CD4-positive, alpha-beta T cell treated with Interleukin-4 for 1 hour (primary cell): ENCODE data around the gene ECSCR.
A peak's percentile ranks its signal among the peaks of the same experiment; 100 is the strongest.

Source experiments
- DNase-seq, 2 donors: peaks; one replicate each; pipeline ENCODE4 v3.0.0-alpha.2; 2020 to 2022

Gene ECSCR

GRCh38 chr5:139473565-139473964 is 11.0 kb upstream of the ECSCR start:
- DNase-seq = no peak

- DNase-seq = no peak
Measured at GRCh38 chr5:139473105-139473504, 10.6 kb upstream of the ECSCR start.

GRCh38 chr5:139472386-139473030 is 10.0 kb upstream of the ECSCR start:
- DNase-seq = no peak

- DNase-seq = peak in 1 of 2 donors; percentile 59
Measured at GRCh38 chr5:139470821-139471300, 8.3 kb upstream of the ECSCR start, which contains the start of gene SMIM33. Gene SMIM33, plus strand, starts transcription at chr5:139471004. Its CDS starts 118 bp downstream, at chr5:139471122.

DNA sequence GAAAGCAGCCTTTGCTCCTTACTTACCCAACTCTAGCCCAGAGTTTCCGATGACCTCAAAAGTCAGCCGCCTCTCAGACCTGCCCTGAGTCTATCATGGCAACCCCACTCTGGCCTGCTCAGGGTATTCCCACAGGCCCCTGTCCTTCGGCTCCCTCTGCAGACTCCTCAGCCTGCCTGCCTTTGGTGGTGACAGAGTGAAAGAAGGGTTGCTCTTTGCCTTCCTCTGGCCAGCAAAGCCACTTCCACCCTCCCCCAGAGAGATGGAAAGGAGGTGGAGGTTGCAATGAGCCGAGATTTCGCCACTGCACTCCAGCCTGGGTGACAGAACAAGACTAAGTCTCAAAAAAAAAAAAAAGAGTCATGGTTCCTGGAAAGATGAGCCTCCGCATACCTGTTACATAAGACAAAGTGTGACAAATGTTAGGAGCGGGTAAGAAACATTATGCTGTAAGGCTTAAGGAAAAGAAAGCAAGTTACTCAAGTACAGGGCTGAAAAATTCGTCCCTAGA is 5.9 kb upstream of the ECSCR start:
- DNase-seq = peak in 1 of 2 donors; percentile 41

GRCh38 chr5:139461698-139462097 is 845 bp downstream of the ECSCR start:
- no peak for DNase-seq

GRCh38 chr5:139461176-139461575 is 1.4 kb downstream of the ECSCR start:
- no peak for DNase-seq

DNA sequence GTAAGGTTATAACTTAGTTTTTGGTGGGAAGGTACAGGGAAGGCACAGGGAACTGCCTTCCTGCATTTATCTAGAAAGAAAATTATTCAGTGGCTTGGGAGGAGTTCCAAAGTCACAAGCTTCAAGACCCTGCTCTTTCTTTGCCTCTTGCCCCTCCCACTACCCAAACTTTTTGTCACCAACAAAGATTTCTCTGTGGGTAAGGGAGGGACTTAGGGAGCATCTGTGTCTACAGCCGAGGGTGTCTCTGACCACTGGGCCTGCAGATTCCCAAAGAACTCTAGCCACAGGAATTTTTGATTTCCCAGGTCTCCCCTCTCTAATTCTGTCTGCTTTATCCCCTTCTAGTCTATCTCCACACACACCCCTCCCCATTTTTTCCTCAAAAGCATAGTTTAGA is 2.1 kb downstream of the ECSCR start:
- no peak for DNase-seq

- no peak for DNase-seq
Measured at GRCh38 chr5:139459451-139459934, 3.0 kb downstream of the ECSCR start.

DNA sequence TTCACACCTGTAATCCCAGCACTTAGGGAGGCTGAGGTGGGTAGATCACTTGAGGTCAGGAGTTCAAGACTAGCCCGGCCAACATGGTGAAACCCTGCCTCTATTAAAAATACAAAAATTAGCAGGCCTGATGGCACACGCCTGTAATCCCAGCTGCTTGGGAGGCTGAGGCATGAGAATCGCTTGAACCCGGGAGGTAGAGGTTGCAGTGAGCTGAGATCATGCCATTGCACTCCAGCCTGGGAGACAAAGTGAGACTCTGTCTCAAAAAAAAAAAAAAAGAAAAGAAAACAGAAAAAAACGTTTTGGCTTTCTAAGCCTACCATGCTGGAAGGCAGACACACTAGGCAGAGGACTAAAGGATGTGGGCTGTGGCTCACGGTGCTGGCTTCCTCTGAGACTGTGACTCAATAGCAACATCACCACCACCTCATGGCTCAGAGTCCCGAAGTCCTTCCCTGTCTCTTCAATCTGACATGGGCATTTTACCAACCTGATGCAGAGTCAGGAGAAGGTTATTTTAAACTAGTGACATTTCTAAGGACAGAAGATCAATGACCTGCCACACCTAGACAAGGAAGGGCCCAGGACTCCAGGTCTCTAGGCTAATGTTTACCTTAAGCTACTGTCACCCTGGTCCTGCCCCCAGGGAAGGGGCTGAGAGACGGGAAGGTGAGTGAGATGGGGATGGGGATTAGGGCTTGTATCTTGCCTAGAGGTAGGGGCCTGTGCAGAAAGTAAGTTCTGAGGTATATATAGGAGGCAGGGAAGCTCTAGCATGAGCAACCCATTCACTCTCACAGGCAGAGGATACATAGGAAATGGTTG is 3.7 kb downstream of the ECSCR start:
- DNase-seq = peak; percentile 84 to 85

DNA sequence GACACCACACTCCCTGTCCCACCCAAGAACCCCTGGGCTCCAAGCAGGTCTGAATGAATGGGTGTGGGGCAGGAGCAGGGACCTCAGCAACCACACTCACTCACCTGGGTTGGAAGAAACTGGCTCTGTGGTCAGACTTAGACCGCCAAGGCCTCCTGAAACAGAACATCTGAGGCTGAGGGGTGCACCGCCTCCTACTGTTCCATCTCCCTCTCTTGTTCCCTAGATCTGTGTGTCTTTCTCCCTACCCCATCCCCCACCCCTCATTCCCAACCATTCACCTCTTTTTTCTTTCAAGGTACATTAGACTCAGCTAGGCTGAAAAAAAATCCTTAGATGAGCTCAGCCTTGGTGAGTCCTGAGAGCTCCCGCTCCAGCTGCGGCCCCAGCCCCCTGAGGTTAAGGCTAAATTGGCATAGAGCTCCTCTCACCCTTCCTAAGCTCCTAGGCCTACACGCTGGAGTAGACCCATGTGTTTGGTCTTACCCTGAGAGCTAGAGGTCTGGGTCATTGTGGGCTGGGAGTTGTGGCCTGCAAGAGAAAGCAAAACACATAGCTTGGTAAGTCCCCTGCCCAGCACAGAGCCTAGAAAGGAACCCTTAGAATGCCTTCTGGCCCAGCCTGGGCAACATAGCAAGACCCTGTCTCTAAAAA is 4.8 kb downstream of the ECSCR start:
- no peak for DNase-seq

DNA sequence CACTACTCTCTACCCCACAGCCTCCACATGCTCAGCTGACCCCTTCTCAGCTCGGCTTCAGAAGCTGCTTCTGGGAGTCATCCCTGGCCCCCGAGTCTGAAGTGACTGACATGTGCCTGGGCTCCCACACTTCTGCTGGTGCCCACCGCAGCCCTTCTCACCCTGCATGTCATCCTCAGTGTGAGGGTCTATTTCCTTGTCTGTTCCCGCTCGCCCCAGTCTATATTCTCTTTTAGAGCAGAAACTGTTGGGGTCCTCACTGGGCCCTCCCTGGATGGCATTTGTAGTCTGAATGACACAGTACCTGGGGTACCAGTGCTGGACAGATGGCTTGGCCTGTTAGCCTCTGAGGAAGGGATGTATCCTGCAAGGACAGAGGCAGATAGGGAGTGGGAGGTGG is 5.3 kb downstream of the ECSCR start:
- DNase-seq = no peak

DNA sequence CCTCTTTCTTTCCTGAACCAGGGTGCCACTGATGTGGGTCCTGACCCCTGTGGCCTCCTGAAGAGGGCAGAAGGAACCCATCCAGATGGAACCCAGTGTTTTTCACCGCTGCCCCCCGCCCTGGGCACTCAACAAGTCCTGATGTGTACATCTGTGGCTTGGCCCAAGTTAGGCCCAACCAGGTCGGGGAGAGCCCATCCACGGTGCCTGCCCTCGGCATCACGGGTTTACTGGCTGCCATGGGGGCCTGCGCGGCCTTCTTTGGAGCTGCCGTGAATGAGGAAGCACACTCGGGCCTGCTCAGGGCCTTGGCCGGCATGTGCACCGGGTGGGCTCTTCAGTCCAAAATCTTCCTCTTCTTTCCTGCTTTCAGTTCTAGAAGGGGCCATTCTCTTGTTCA is 5.8 kb downstream of the ECSCR start:
- DNase-seq = no peak

GRCh38 chr5:139454568-139455290 is 7.8 kb downstream of the ECSCR start:
- no peak for DNase-seq

GRCh38 chr5:139453683-139454567 is 8.6 kb downstream of the ECSCR start:
- peak; percentile 60 to 70 for DNase-seq

GRCh38 chr5:139451878-139452660 is 10.5 kb downstream of the ECSCR start:
- no peak for DNase-seq

DNA sequence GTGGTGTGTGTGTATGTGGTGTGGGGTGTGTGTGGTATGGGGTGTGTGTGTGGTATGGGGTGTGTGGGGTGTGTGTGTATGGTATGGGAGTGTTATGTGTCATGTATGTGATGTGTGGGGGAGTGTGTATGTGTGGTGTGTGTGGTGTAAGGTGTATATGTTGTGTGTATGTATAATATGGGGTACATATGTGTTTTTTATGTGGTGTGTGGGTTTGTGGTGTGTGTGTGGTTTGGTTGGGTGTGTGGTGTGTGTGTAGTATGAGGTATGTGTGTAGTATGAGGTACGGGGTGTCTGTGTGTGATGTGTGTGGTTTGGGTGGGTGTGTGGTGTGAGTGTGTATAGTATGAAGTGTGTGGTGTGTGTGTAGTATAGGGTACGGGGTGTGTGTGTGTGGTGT is 11.4 kb downstream of the ECSCR start:
- DNase-seq = no peak

- DNase-seq = no peak
Measured at GRCh38 chr5:139446956-139447779, 15.4 kb downstream of the ECSCR start.

GRCh38 chr5:139445325-139446170 is 17.0 kb downstream of the ECSCR start:
- no peak for DNase-seq
